Esophagus muscularis mucosa (tissue), 4 donors: ENCODE results near the gene RIGI. TPM values are rescaled to one million over a fixed set of nuclear protein-coding genes. Genes with fewer than 3 reads are reported as not detected.

Experiments
- DNase-seq: peaks from one replicate; pipeline ENCODE4 v3.0.0-alpha.2; 2017; ENCODE audit errors: extremely low spot score
- H3K27ac ChIP-seq, 4 donors: fragments of 200-600 bp; sonication (generic); replicated peaks in 1 of 4; 1 replicate in 3 of 4; 2 replicates in 1 of 4; pipeline ENCODE4 v1.5.1; 2016 to 2019; ENCODE audit warnings: mild to moderate bottlenecking in 1 of 4
- H3K27me3 ChIP-seq, 4 donors: fragments of 200-600 bp; sonication (generic); one replicate each; pipeline versions ENCODE4 v1.5.1 to v1.6.0; 2016 to 2019
- H3K36me3 ChIP-seq, 4 donors: fragments of 200-600 bp; sonication (generic); one replicate each; pipeline ENCODE4 v1.5.1; 2016 to 2019
- H3K4me1 ChIP-seq, 4 donors: fragments of 200-600 bp; sonication (generic); one replicate each; pipeline ENCODE4 v1.5.1; 2016 to 2019
- H3K4me3 ChIP-seq, 4 donors: fragments of 200-600 bp; sonication (generic); 1 replicate in 2 of 4; 2 replicates in 2 of 4; pipeline ENCODE4 v1.5.1; 2016 to 2019; ENCODE audit warnings: mild to moderate bottlenecking in 4 of 4, moderate library complexity in 1 of 4
- H3K9me3 ChIP-seq, 4 donors: fragments of 200-600 bp; sonication (generic); 1 replicate in 3 of 4; 2 replicates in 1 of 4; pipeline ENCODE4 v1.5.1; 2016 to 2019
- CTCF ChIP-seq, 3 experiments: fragments of 200-600 bp in 2 of 3; fragments of 450-650 bp in 1 of 3; sonication (generic) in 2 of 3; IDR thresholded peaks; one replicate each; pipeline ENCODE4 v1.5.1; 2017 to 2019; ENCODE audit warnings: antibody characterized with exemption in 3 of 3, mild to moderate bottlenecking in 2 of 3, moderate library complexity in 1 of 3
- EP300 ChIP-seq: sonication (generic); formaldehyde crosslinking; IDR thresholded peaks from one replicate; pipeline ENCODE4 v1.6.1; 2017; ENCODE audit warnings: antibody characterized with exemption
- POLR2A ChIP-seq: fragments of 450-650 bp; IDR thresholded peaks from one replicate; pipeline ENCODE4 v1.6.1; 2017; ENCODE audit warnings: antibody characterized with exemption, moderate library complexity, mild to moderate bottlenecking, low read depth
- POLR2AphosphoS5 ChIP-seq, 2 donors: sonication (generic); formaldehyde crosslinking; IDR thresholded peaks; one replicate each; pipeline ENCODE4 v1.6.1; 2017; ENCODE audit warnings: antibody characterized with exemption in 2 of 2
- WGBS: methylation state at CpG from one replicate; pipeline ENCODE4 v1.1.5; 2018; 5-methylcytosine and 5-hydroxymethylcytosine counted together
- intact Hi-C: fragments of 100-400 bp; cut with DNase I; formaldehyde crosslinking; loops from one replicate; pipeline ENCODE4 v1.15.1; 2023
- total RNA-seq, 4 donors: library from RNA; depleted of rRNA; stranded (reverse); fragments of >200 nt; gene quantifications; one replicate each; pipeline versions ENCODE4 v1.1.0 to v1.2.1, GENCODE V29; 2016

Gene RIGI
- total RNA-seq, 4 donors from 2014 or later: 6.5 to 10.1 (median 8.2) TPM

- intact Hi-C loops: loop anchor here (5.0 kb wide), 1 partner anchor 167 kb away; no protein-coding TSS in a partner anchor
- no peak for DNase-seq
- H3K36me3 ChIP-seq: peaks cover 0 to 20% (median 2%) of the 10 kb centered on the region in 4 donors
Measured at GRCh38 chr9:32554591-32554990, 28.6 kb upstream of the RIGI start.

GRCh38 chr9:32554107-32554506, 28.1 kb upstream of the RIGI start:
- no peak for DNase-seq
- no peak overlapping the region for H3K4me3 ChIP-seq
- H3K27me3 ChIP-seq: no peaks in the 10 kb centered on the region
- H3K36me3 ChIP-seq: peaks cover 0 to 20% (median 2%) of the 10 kb centered on the region in 4 donors
- TF ChIP-seq POLR2AphosphoS5 (IDR thresholded peaks at IDR 0.05) (no peak), CTCF (IDR thresholded peaks at IDR 0.05) (no peak), EP300 (no peak), POLR2A (no peak)
- H3K9me3 ChIP-seq: no peaks in the 10 kb centered on the region
- H3K4me1 ChIP-seq: peaks cover 20 to 34% (median 23%) of the 10 kb centered on the region in 4 donors
- intact Hi-C loops: loop anchor here (5.0 kb wide), 1 partner anchor 167 kb away; no protein-coding TSS in a partner anchor
- 83% methylated on average over 2 of the region's 2 CpGs for WGBS
- H3K27ac ChIP-seq: peak overlapping the region in 1 of 4 donors; percentile 1

More at GRCh38 chr9:32554591-32554990, 28.6 kb upstream of the RIGI start:
- H3K4me3 ChIP-seq: no peak overlapping the region
- TF ChIP-seq CTCF (IDR thresholded peaks at IDR 0.05) (no peak), EP300 (no peak), POLR2A (no peak), POLR2AphosphoS5 (IDR thresholded peaks at IDR 0.05) (no peak)
- no peaks in the 10 kb centered on the region for H3K27me3 ChIP-seq
- no peaks in the 10 kb centered on the region for H3K9me3 ChIP-seq
- H3K4me1 ChIP-seq: peaks cover 15 to 32% (median 18%) of the 10 kb centered on the region in 4 donors
- H3K27ac ChIP-seq: peak overlapping the region in 1 of 4 donors; percentile 1

GRCh38 chr9:32552172-32552872, 26.3 kb upstream of the RIGI start, which contains the start of the genes SMIM27 and TOPORS:
SMIM27 (plus strand) TSS chr9:32552327; CDS start chr9:32552435, 108 bp downstream.
TOPORS (minus strand) TSS chr9:32552586; CDS start chr9:32552436, 150 bp downstream.
- WGBS: under 1% methylated on average over 29 of the region's 46 CpGs
- TF ChIP-seq CTCF (IDR thresholded peaks at IDR 0.05): peak in 1 of 3 experiments; percentile 4
- TF ChIP-seq POLR2A: peak; percentile 19
- peak; percentile 85 to 90 for TF ChIP-seq POLR2AphosphoS5 (IDR thresholded peaks at IDR 0.05)
- no peak for TF ChIP-seq EP300
- peaks cover 26 to 41% (median 34%) of the 10 kb centered on the region in 4 donors for H3K4me1 ChIP-seq
- intact Hi-C loops: loop anchor here (5.0 kb wide), 1 partner anchor 165 kb away; no protein-coding TSS in a partner anchor
- peak within 1 kb of the TSS; percentile 90 to 96 (median 92) for H3K27ac ChIP-seq
- H3K4me3 ChIP-seq: peak within 1 kb of the TSS; percentile 69 to 86 (median 78)
- DNase-seq: peak; percentile 96
- H3K36me3 ChIP-seq: peaks cover 0 to 10% (median 0%) of the 10 kb centered on the region in 4 donors
- H3K9me3 ChIP-seq: no peaks in the 10 kb centered on the region
- no peaks in the 10 kb centered on the region for H3K27me3 ChIP-seq

- H3K27ac ChIP-seq: peak overlapping the region; percentile 90 to 96 (median 92)
Measured at GRCh38 chr9:32551276-32552051, 25.5 kb upstream of the RIGI start.

More at GRCh38 chr9:32551276-32552051, 25.5 kb upstream of the RIGI start:
- peaks cover 26 to 41% (median 34%) of the 10 kb centered on the region in 4 donors for H3K4me1 ChIP-seq
- H3K36me3 ChIP-seq: peaks cover 0 to 15% (median 0%) of the 10 kb centered on the region in 4 donors
- intact Hi-C loops: loop anchor here (2.0 to 5.0 kb wide), 2 partner anchors 21 to 164 kb away; partner anchors contain the start of gene NDUFB6
- TF ChIP-seq EP300: no peak
- TF ChIP-seq POLR2A: no peak
- TF ChIP-seq CTCF (IDR thresholded peaks at IDR 0.05): no peak
- TF ChIP-seq POLR2AphosphoS5 (IDR thresholded peaks at IDR 0.05): no peak
- H3K27me3 ChIP-seq: no peaks in the 10 kb centered on the region
- H3K4me3 ChIP-seq: peak overlapping the region; percentile 69 to 86 (median 78)
- no peaks in the 10 kb centered on the region for H3K9me3 ChIP-seq
- WGBS: under 1% methylated on average over 32 of the region's 36 CpGs
- DNase-seq: no peak
